ENCODE results near the gene CECR2.

DNA sequence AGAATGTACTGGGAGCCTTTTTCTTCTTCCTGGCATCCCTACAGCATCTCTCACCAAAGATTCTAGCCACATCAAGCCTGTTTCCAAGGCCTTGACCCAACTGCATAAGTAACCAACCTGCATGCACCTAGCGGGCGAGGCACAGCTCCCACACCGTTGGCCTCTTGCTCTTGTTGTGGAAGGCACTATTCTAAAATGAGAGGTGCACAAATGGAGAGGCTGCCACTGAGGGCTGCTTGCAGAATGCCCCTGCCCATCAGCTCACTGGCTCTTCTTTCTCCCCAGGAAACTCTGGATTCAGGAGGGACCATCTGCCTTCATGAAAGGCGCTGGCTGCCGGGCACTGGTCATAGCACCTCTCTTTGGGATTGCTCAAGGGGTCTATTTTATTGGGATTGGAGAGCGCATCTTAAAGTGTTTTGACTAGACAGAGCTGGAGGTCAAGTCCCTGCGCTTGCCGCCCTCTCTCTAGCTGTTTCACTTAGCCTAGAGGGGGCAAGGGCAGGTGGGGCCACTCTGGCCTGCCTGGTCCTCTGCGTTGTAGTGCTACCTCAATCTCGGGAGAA, 220.6 kb downstream of the CECR2 start:
- TF ChIP-seq, protein P1, sequence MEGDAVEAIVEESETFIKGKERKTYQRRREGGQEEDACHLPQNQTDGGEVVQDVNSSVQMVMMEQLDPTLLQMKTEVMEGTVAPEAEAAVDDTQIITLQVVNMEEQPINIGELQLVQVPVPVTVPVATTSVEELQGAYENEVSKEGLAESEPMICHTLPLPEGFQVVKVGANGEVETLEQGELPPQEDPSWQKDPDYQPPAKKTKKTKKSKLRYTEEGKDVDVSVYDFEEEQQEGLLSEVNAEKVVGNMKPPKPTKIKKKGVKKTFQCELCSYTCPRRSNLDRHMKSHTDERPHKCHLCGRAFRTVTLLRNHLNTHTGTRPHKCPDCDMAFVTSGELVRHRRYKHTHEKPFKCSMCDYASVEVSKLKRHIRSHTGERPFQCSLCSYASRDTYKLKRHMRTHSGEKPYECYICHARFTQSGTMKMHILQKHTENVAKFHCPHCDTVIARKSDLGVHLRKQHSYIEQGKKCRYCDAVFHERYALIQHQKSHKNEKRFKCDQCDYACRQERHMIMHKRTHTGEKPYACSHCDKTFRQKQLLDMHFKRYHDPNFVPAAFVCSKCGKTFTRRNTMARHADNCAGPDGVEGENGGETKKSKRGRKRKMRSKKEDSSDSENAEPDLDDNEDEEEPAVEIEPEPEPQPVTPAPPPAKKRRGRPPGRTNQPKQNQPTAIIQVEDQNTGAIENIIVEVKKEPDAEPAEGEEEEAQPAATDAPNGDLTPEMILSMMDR (IDR thresholded peaks at IDR 0.05), result no peak
- TF ChIP-seq EZH2 (IDR thresholded peaks at IDR 0.05), result no peak

All from neural progenitor cell (in vitro differentiated cells).